GM21737 (cell line): ENCODE results near the gene KCNMA1.

Experiments used
- ATAC-seq: cut with Tn5 transposase; IDR thresholded peaks from one replicate; pipeline ENCODE4 v1.9.1; 2021; ENCODE audit warnings: mild to moderate bottlenecking, moderate library complexity; ENCODE audit not compliant: unreplicated experiment

KCNMA1 gene

GRCh38 chr10:77461636-77462296 lies 175.8 kb downstream of the KCNMA1 start:
- ATAC-seq, result no peak

GRCh38 chr10:77459905-77460304 lies 177.7 kb downstream of the KCNMA1 start:
- no peak for ATAC-seq

- ATAC-seq, result no peak
Measured at GRCh38 chr10:77458986-77459590, 178.5 kb downstream of the KCNMA1 start.

- no peak for ATAC-seq
Measured at GRCh38 chr10:77457721-77458120, 179.9 kb downstream of the KCNMA1 start.

GRCh38 chr10:77457266-77457665 lies 180.3 kb downstream of the KCNMA1 start:
- ATAC-seq, result no peak

GRCh38 chr10:77456414-77456813 lies 181.2 kb downstream of the KCNMA1 start:
- ATAC-seq, result no peak

- no peak for ATAC-seq
Measured at GRCh38 chr10:77455561-77455960, 182.0 kb downstream of the KCNMA1 start.

- ATAC-seq, result no peak
Measured at GRCh38 chr10:77452952-77453564, 184.6 kb downstream of the KCNMA1 start.

- no peak for ATAC-seq
Measured at GRCh38 chr10:77451886-77452285, 185.7 kb downstream of the KCNMA1 start.

- ATAC-seq, result no peak
Measured at GRCh38 chr10:77448226-77448625, 189.4 kb downstream of the KCNMA1 start.

GRCh38 chr10:77446700-77447099 lies 190.9 kb downstream of the KCNMA1 start:
- no peak for ATAC-seq

- no peak for ATAC-seq
Measured at GRCh38 chr10:77445547-77445946, 192.1 kb downstream of the KCNMA1 start.

- ATAC-seq, result no peak
Measured at GRCh38 chr10:77444041-77444440, 193.6 kb downstream of the KCNMA1 start.

- ATAC-seq, result no peak
Measured at GRCh38 chr10:77442699-77443189, 194.9 kb downstream of the KCNMA1 start.

- ATAC-seq, result no peak
Measured at GRCh38 chr10:77441353-77442166, 196.0 kb downstream of the KCNMA1 start.

GRCh38 chr10:77436257-77436975 lies 201.2 kb downstream of the KCNMA1 start:
- ATAC-seq, result no peak

- no peak for ATAC-seq
Measured at GRCh38 chr10:77433546-77433945, 204.1 kb downstream of the KCNMA1 start.

- ATAC-seq, result no peak
Measured at GRCh38 chr10:77431980-77432797, 205.4 kb downstream of the KCNMA1 start.

GRCh38 chr10:77431209-77431611 lies 206.4 kb downstream of the KCNMA1 start:
- no peak for ATAC-seq

- ATAC-seq, result no peak
Measured at GRCh38 chr10:77430530-77430929, 207.1 kb downstream of the KCNMA1 start.
